Measurements from ENCODE around the gene AP3B1.

AP3B1 gene

DNA sequence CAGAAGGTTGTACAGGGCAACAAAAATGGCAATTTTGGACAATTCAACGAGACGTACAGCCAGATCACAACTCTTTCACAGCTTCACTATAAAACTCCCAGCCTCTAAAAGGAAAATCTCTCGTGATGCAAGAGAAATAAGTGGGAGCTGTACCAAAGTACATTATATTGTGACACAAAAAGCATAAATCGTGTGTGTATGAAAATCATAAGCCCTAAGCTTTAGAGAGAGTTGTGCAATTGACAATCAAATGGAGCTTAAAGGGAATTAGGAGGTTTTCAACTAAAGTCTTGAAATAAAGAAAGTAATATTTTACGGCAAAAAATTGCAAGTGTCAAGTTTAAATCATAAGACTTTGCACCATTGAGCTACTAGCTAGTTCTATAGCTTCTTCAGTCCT, 323.6 kb downstream of the AP3B1 start:
- no peaks in the 10 kb centered on the region for H3K79me2 ChIP-seq (ENCODE audit: insufficient read depth, low read length)
- H3K9me3 ChIP-seq (ENCODE audit: low read length): no peaks in the 10 kb centered on the region
- peaks cover 7% of the 10 kb centered on the region; the same call in 1 of the 2 replicates for H3K27me3 ChIP-seq (ENCODE audit: insufficient read depth, low read length)
- no peaks in the 10 kb centered on the region for H3F3A ChIP-seq (ENCODE audit: insufficient read depth, low read length)
- H3K4me2 ChIP-seq (ENCODE audit: low read length): no peak overlapping the region
- no peak overlapping the region for H3K4me3 ChIP-seq (ENCODE audit: low read depth, low read length, poor library complexity, severe bottlenecking)
- no peaks in the 10 kb centered on the region for H3K36me3 ChIP-seq (ENCODE audit: insufficient read depth, low read length)
- no peak overlapping the region for H3K9ac ChIP-seq (ENCODE audit: low read length)
- H3K9me2 ChIP-seq (ENCODE audit: low read depth, low read length): no peaks in the 10 kb centered on the region
- H2AFZ ChIP-seq (ENCODE audit: low read length): no peak overlapping the region
- H4K20me1 ChIP-seq (ENCODE audit: insufficient read depth, low read length): no peaks in the 10 kb centered on the region
- peaks cover 13% of the 10 kb centered on the region for H3K4me1 ChIP-seq (ENCODE audit: insufficient read depth, low read length, severe bottlenecking)
- no peak overlapping the region for H3K27ac ChIP-seq (ENCODE audit: low read depth, low read length, poor library complexity, severe bottlenecking)
- TF ChIP-seq EZH2 (IDR thresholded peaks at IDR 0.05; ENCODE audit: borderline replicate concordance, low read length): no peak
- TF ChIP-seq, protein P1, sequence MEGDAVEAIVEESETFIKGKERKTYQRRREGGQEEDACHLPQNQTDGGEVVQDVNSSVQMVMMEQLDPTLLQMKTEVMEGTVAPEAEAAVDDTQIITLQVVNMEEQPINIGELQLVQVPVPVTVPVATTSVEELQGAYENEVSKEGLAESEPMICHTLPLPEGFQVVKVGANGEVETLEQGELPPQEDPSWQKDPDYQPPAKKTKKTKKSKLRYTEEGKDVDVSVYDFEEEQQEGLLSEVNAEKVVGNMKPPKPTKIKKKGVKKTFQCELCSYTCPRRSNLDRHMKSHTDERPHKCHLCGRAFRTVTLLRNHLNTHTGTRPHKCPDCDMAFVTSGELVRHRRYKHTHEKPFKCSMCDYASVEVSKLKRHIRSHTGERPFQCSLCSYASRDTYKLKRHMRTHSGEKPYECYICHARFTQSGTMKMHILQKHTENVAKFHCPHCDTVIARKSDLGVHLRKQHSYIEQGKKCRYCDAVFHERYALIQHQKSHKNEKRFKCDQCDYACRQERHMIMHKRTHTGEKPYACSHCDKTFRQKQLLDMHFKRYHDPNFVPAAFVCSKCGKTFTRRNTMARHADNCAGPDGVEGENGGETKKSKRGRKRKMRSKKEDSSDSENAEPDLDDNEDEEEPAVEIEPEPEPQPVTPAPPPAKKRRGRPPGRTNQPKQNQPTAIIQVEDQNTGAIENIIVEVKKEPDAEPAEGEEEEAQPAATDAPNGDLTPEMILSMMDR (IDR thresholded peaks at IDR 0.05; ENCODE audit: low read length): no peak

DNA sequence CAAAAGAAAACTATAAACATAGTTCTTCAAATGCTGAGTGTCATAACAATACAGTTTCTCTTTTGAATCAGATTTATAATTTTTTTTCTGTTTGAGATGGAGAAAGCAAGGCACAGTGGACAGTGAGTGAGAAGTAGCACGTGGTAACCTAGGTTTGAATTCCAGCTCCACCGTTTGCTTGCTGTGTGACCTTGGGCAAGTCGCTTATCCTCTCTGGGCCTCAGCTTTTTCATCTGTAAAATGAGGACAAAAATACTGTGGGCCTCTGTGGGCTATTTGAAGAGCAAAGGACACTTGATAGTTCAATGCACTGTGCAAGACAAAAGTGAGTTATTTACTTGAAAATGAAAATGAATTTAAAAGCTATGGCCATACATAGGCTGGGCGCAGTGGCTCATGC, 330.7 kb downstream of the AP3B1 start:
- TF ChIP-seq, protein P1 (IDR thresholded peaks at IDR 0.05; ENCODE audit: low read length): no peak
- no peak for TF ChIP-seq EZH2 (IDR thresholded peaks at IDR 0.05; ENCODE audit: borderline replicate concordance, low read length)
- Histone ChIP-seq H3K4me2 (ENCODE audit: low read length) (no peak overlapping the region), H3K9me2 (ENCODE audit: low read depth, low read length) (no peaks in the 10 kb centered on the region), H3K36me3 (ENCODE audit: insufficient read depth, low read length) (no peaks in the 10 kb centered on the region), H2AFZ (ENCODE audit: low read length) (no peak overlapping the region), H3K4me1 (ENCODE audit: insufficient read depth, low read length, severe bottlenecking) (no peaks in the 10 kb centered on the region), H3K9me3 (ENCODE audit: low read length) (no peaks in the 10 kb centered on the region), H3K27me3 (ENCODE audit: insufficient read depth, low read length) (no peaks in the 10 kb centered on the region), H3K27ac (ENCODE audit: low read depth, low read length, poor library complexity, severe bottlenecking) (no peak overlapping the region), H4K20me1 (ENCODE audit: insufficient read depth, low read length) (no peaks in the 10 kb centered on the region), H3K79me2 (ENCODE audit: insufficient read depth, low read length) (no peaks in the 10 kb centered on the region), H3F3A (ENCODE audit: insufficient read depth, low read length) (no peaks in the 10 kb centered on the region), H3K9ac (ENCODE audit: low read length) (no peak overlapping the region), H3K4me3 (ENCODE audit: low read depth, low read length, poor library complexity, severe bottlenecking) (no peak overlapping the region)

DNA sequence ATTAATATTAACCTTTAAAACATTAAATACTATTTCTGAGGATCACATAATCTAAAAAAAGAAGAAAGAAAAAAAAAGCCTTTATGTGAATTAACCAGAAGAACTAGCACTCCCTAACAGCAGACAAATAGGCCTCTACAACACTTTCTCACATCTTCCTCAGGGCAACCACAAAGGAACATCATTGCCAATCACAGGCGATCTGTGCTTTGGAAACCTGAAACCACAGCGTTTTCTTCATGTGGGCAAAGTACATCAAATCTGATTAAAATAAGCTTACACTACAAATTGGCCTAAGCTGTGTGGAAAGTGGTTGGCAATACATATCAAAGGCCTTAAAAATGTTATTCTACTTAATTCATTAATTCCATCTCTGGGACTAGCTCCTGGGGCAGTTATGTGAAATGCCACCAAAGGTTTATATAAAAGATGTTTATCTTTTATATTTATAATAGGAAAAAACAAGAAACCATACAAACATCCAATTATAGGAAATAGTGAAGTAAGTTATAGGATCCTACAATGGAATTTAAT, 333.6 kb downstream of the AP3B1 start:
- no peaks in the 10 kb centered on the region for H4K20me1 ChIP-seq (ENCODE audit: insufficient read depth, low read length)
- H2AFZ ChIP-seq (ENCODE audit: low read length): no peak overlapping the region
- no peaks in the 10 kb centered on the region for H3K4me1 ChIP-seq (ENCODE audit: insufficient read depth, low read length, severe bottlenecking)
- no peaks in the 10 kb centered on the region for H3K9me2 ChIP-seq (ENCODE audit: low read depth, low read length)
- no peaks in the 10 kb centered on the region for H3F3A ChIP-seq (ENCODE audit: insufficient read depth, low read length)
- no peak overlapping the region for H3K27ac ChIP-seq (ENCODE audit: low read depth, low read length, poor library complexity, severe bottlenecking)
- H3K9ac ChIP-seq (ENCODE audit: low read length): no peak overlapping the region
- no peak for TF ChIP-seq EZH2 (IDR thresholded peaks at IDR 0.05; ENCODE audit: borderline replicate concordance, low read length)
- TF ChIP-seq, protein P1 (IDR thresholded peaks at IDR 0.05; ENCODE audit: low read length): no peak
- H3K9me3 ChIP-seq (ENCODE audit: low read length): no peaks in the 10 kb centered on the region
- H3K4me2 ChIP-seq (ENCODE audit: low read length): no peak overlapping the region
- H3K27me3 ChIP-seq (ENCODE audit: insufficient read depth, low read length): no peaks in the 10 kb centered on the region
- no peaks in the 10 kb centered on the region for H3K36me3 ChIP-seq (ENCODE audit: insufficient read depth, low read length)
- no peaks in the 10 kb centered on the region for H3K79me2 ChIP-seq (ENCODE audit: insufficient read depth, low read length)
- H3K4me3 ChIP-seq (ENCODE audit: low read depth, low read length, poor library complexity, severe bottlenecking): no peak overlapping the region

Data from OCI-LY1 (cell line).